Measurements from ENCODE around the gene SHF. TPM values are rescaled to one million over a fixed set of nuclear protein-coding genes. Genes with fewer than 3 reads are reported as not detected.

SHF gene
- total RNA-seq, 1 experiment from 2014 or later: 21.7 TPM

GRCh38 chr15:45134682-45135604 is 52.8 kb downstream of the SHF start:
- Histone ChIP-seq H3K27ac (ENCODE audit: insufficient read length, low read depth, low read length) (no peak overlapping the region), H2BK15ac (ENCODE audit: low read depth, low read length) (no peak overlapping the region), H3T11ph (ENCODE audit: low read length) (no peak overlapping the region), H4K20me1 (ENCODE audit: control insufficient read depth, insufficient read depth, insufficient read length) (no peaks in the 10 kb centered on the region), H2AK5ac (ENCODE audit: insufficient read length, low read length) (no peak overlapping the region), H2BK120ac (ENCODE audit: low read depth, low read length, poor library complexity, severe bottlenecking) (no peak overlapping the region), H3K18ac (ENCODE audit: insufficient read length, low read depth, low read length) (peak overlapping the region; percentile 60), H3K79me1 (ENCODE audit: insufficient read depth, low read depth, low read length, poor library complexity, severe bottlenecking) (no peaks in the 10 kb centered on the region), H3K23ac (ENCODE audit: insufficient read length, low read depth, low read length) (no peak overlapping the region), H2BK12ac (ENCODE audit: insufficient read length, low read depth, low read length) (no peak overlapping the region), H4K5ac (ENCODE audit: insufficient read length, low read depth, low read length) (no peak overlapping the region), H2BK5ac (ENCODE audit: insufficient read length, low read length) (no peak overlapping the region), H3K14ac (ENCODE audit: insufficient read depth, low read length) (no peak overlapping the region; the same call in 1 of the 2 replicates), H3K23me2 (ENCODE audit: insufficient read length, low read depth, low read length, poor library complexity, severe bottlenecking) (peaks cover 1% of the 10 kb centered on the region), H2AFZ (ENCODE audit: low read length) (no peak overlapping the region), H3K4me1 (ENCODE audit: insufficient read depth, low read length) (no peaks in the 10 kb centered on the region; the same call in 1 of the 2 replicates), H4K91ac (ENCODE audit: insufficient read length, low read depth, low read length) (no peak overlapping the region), H3K79me2 (ENCODE audit: insufficient read depth, low read length) (no peaks in the 10 kb centered on the region), H3K4me2 (ENCODE audit: insufficient read depth, insufficient read length, low read length) (peak overlapping the region; percentile 22), H3K9ac (ENCODE audit: extremely low read depth, insufficient read length, low read length) (no peak overlapping the region), H3K27me3 (ENCODE audit: insufficient read depth, low read length) (peaks cover 60% of the 10 kb centered on the region), H2BK20ac (ENCODE audit: low read depth, low read length, poor library complexity, severe bottlenecking) (no peak overlapping the region), H3K4ac (ENCODE audit: low read depth, low read length) (no peak overlapping the region), H4K8ac (replicated peaks; ENCODE audit: insufficient read length, low read depth, low read length) (no peak overlapping the region), H3K56ac (ENCODE audit: insufficient read length, low read depth, low read length) (no peak overlapping the region), H3K9me3 (ENCODE audit: control insufficient read depth, low read depth, low read length) (no peaks in the 10 kb centered on the region)
- peaks cover 73% of the 10 kb centered on the region for H3K27me3 Mint-ChIP-seq (ENCODE audit: low read depth)
- TF ChIP-seq, protein P1, sequence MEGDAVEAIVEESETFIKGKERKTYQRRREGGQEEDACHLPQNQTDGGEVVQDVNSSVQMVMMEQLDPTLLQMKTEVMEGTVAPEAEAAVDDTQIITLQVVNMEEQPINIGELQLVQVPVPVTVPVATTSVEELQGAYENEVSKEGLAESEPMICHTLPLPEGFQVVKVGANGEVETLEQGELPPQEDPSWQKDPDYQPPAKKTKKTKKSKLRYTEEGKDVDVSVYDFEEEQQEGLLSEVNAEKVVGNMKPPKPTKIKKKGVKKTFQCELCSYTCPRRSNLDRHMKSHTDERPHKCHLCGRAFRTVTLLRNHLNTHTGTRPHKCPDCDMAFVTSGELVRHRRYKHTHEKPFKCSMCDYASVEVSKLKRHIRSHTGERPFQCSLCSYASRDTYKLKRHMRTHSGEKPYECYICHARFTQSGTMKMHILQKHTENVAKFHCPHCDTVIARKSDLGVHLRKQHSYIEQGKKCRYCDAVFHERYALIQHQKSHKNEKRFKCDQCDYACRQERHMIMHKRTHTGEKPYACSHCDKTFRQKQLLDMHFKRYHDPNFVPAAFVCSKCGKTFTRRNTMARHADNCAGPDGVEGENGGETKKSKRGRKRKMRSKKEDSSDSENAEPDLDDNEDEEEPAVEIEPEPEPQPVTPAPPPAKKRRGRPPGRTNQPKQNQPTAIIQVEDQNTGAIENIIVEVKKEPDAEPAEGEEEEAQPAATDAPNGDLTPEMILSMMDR (conservative IDR thresholded peaks at IDR 0.05): peak; percentile 38; the same call in 1 of the 3 replicates
- peak overlapping the region; percentile 46 to 75; a peak in 4 of 5 replicates for H3K4me3 Mint-ChIP-seq
- H3K36me3 Mint-ChIP-seq (ENCODE audit: insufficient read depth in 1 of 3, low read depth in 3 of 3): peaks cover 0 to 1% (median 0%) of the 10 kb centered on the region in 3 experiments; a peak in 1 of 7 replicates
- H3K9me3 Mint-ChIP-seq: no peaks in the 10 kb centered on the region
- no CpG with 5 or more reads among the region's 57 CpGs for WGBS (ENCODE audit: extremely low coverage, insufficient read length, low lambda C conversion rate)
- DNase-seq: peak; percentile 57
- no peak overlapping the region for H3K27ac Mint-ChIP-seq
- H3K4me1 Mint-ChIP-seq: peaks cover 7 to 11% of the 10 kb centered on the region in 2 experiments; a peak in 3 of 4 replicates
